ENCODE measurements around the gene GSDME.

DNA sequence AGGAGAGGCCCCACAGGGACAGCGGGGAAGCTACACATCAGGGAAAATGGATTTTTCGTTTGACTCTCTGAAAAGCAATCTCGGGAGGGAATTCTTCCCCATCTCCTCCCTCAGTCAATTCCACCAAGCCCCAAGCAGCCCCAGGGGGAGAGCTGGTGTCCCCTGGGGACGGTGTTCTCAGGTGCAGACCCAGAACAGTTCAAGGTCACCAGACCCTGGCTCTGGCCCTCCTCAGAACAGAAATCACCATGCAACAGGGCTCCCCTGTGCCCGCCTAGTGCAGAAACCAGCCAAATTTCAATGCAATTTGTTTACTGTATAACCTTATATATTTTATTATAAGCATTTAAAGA lies 34.1 kb downstream of the GSDME start:
- TF ChIP-seq, protein P1, sequence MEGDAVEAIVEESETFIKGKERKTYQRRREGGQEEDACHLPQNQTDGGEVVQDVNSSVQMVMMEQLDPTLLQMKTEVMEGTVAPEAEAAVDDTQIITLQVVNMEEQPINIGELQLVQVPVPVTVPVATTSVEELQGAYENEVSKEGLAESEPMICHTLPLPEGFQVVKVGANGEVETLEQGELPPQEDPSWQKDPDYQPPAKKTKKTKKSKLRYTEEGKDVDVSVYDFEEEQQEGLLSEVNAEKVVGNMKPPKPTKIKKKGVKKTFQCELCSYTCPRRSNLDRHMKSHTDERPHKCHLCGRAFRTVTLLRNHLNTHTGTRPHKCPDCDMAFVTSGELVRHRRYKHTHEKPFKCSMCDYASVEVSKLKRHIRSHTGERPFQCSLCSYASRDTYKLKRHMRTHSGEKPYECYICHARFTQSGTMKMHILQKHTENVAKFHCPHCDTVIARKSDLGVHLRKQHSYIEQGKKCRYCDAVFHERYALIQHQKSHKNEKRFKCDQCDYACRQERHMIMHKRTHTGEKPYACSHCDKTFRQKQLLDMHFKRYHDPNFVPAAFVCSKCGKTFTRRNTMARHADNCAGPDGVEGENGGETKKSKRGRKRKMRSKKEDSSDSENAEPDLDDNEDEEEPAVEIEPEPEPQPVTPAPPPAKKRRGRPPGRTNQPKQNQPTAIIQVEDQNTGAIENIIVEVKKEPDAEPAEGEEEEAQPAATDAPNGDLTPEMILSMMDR (IDR thresholded peaks at IDR 0.05) = no peak
- TF ChIP-seq POLR2A (IDR thresholded peaks at IDR 0.05) = no peak

Data from lower leg skin (tissue), 3 donors.